NCI-H2107 treated with DMSO at 0.1 percent for 48 hours (cell line): ENCODE results near the gene PLAC9.

Experiments
- DNase-seq: peaks from one replicate; lab custom pipeline; 2025; ENCODE audit not compliant: unreplicated experiment; lab: John Stamatoyannopoulos, UW

The PLAC9 gene

DNA sequence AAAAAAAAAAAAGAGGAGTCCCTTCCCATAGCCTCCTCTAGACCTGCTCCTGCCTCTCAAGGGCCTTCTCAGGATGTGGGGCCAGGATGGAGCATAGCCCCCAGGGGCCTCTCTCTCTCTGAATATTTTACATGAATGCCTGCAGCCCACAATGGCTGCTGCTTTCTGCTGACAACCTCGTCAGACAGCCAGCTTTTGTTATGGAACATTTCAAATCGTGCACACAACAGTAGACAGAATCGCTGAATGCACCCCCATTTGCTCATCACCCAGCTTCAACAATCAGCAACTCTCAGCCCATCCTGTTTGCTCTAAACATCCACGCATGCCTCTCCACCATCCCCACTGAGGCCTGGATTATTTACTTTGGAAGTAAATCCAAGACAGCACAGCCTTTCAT is 5.4 kb downstream of the PLAC9 start:
- no peak for DNase-seq

DNA sequence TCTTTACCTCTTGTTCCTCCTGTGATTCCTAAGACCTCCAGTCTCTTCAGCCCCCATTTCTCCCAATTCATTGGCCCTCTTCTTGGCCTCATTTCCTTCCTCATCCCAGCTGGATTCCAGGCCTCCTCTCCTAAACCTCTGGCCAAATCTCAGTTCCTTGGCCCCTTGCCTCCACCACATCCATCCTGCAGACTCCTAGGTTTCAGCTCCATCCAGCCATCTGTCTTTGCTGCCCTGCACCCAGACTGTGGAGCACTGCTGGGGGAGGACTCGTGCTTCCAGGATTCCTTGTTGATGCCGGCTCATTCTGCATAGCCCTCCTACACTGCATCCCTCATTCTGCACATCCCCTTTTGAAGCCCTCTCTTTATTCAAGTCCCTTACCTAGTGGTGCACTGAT is 6.7 kb downstream of the PLAC9 start:
- DNase-seq = no peak

DNA sequence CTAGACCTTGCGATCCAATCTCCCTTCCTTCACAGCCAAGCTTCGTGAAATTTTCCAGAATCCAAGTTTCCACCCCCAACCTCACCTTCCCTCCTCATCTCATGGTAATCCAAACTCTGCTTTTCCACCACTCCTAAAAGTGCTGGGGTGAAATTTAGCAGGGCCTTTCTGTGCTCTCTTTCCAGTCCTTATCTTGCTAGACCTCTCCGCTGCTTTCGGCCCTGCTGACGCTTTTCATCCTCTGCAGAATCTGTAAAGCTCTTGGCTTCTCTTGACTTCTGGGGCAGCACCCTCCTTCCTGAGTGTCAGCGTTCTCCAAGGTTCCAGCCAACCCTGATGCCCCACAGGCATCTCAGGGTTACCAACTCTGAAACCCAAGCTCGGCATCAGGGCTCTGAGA is 7.7 kb downstream of the PLAC9 start:
- DNase-seq = no peak

DNA sequence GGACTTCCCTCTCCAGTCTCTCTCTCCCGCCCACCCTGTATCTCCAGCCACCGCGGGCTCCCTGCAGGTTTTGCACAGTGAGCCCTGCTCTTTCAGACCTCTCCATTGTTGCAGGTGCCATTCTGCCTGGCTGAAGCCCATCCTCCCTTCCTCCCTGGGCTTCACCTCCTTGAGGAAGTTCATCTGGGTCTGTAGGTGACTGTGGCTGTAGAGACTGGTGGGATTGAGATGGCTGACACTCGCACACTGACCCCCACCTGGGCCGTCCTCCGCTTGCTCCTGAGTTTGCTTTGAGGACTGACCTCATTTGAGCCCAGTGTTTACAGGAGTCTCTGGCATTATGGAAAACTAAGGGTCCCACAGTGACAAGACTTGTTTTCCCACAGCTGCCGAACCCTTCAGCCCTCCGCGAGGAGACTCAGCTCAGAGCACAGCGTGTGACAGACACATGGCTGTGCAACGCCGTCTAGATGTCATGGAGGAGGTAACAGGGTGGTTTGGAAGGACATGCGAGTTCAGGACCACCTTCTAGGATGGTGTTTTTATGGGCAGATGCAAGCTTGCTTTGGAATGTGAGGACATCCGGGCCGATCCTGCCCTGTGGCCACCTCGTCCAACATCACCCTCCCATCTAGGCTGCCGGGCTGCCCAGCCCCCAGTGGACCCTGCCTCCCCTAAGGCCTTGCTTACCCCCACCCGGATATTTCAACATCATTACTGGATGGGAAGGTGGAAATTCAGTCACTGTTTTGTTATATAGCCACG is 9.3 kb downstream of the PLAC9 start:
- no peak for DNase-seq

DNA sequence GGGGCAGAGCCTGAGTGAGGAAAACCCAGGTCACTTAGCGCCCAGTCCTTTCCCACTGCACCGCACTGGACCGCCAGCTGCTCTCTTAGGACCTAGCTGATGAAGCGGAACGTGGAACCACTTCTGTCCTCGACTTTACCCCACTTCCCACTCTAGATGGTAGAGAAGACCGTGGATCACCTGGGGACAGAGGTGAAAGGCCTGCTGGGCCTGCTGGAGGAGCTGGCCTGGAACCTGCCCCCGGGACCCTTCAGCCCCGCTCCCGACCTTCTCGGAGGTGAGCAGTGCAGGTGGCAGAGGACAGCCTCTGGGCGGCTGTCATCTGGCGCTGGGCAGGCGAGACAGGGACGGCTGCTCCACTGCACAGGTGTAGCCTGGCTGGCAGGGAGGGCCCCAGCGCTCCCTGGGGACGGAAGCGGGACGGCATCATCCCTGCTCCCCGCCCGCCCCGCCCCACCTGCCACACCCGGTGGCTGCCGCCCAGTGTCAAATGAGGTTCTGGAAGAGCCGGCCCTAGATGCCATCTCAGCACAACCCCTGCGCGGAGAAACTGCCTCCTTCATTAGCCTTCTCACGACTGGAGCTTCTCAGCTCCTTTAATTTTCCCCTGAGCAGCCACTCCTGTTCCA is 11.7 kb downstream of the PLAC9 start:
- peak; percentile 44 for DNase-seq

DNA sequence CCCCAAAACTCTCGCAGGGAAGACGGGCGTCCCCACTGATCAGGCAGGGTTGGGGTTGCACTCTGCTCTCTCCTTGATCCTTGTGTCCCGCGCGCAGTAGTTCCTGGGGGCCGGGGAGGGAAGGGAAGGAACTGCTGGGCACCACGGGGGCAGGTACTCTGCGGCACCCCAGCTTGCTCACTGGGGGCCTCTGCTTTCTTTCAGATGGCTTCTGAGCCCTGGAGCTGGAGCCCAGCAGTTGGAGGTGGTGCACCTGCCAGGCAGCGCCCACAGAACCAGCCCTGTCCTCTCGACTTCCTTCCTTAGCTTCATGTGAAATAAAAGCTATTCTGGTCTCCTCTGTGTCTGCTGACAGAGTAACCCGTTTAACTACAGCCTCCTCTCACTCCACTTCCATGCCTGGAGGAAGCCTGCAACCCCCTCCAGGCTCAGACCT is 12.2 kb downstream of the PLAC9 start:
- peak; percentile 35 for DNase-seq

DNA sequence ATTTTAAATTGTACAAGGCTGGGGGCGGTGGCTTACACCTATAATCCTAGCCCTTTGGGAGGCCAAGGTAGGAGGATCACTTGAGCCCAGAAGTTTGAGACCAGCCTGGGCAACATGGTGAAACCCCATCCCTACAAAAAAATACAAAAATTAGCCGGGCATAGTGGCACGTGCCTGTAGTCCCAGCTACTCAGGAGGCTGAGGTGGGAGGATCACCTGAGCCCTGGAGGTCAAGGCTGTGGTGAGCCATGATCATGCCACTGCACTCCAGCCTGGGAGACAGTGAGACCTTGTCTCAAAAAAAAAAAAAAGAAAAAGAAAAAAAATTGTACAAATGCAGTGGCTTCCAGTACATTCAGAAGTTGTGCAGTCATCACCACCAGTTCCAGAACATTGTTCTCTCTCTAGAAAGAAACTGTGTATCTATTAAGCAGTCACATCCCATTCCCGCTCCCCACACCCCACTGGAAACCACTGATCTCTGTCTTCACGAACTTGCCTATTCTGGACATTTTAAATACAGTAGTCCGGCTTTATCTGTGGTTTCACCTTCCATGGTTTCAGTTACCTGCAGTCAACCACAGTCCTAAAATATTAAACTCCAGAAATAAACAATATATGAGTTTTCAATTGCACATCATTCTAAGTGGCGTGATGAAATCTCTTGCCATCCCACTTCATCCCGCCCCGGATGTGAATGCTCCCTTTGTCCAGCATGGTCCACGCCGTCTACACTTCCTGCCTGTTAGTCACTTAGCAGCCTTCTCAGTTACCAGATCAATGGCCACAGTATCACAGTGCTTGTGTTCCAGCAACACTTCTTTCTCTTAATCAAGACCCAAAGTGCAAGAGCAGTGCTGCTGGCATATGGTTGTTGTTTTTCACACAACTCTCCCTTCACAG is 13.1 kb downstream of the PLAC9 start:
- peak; percentile 51 for DNase-seq

DNA sequence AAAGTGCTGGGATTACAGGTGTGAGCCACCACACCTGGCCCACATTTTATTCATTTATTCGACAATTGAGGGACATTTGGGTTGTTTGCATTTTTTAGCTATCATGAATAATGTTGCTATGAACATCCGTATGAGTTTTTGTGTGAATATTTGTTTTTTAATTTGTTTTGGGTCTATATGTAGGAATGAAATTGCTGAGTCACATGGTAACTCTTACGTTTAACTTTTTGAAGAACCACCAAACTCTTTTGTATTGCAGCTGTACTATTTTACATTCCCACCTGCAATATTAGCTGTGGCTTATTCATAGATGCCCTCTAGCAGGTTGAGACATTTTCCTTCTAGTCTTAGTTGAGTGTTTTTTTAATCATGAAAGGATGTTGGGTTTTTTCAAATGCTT is 14.4 kb downstream of the PLAC9 start:
- no peak for DNase-seq

DNA sequence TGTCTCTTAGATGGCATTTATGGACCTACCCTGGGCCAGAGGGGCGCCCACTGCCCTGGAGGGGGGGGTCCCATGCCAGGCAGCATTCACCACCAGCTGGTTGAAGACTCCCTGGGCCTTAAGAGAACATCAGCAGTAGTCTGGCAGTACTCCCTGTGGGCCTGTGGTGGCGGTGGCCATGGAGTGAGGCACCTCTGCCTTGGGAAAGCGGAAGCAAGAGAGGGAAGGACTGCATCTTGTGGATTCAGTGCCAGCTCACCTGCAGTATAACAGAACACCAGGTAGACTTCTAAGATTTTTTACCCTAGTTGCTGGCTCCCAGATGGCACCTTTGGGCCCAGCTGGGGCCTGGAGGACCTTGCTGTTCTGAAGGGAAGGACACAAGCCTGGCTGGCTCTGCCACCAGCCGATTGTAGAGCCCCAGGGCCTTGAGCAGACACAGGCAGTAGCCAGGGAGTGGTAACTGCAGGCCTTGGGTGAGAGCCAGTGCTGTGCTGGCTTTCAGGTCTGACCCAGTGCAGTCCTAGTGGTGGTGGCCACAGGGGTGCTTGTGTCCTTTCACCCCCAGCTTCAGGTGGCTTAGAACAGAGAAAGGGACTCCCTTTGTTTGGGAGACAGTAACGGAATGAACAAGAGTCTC is 15.8 kb downstream of the PLAC9 start:
- DNase-seq = no peak

DNA sequence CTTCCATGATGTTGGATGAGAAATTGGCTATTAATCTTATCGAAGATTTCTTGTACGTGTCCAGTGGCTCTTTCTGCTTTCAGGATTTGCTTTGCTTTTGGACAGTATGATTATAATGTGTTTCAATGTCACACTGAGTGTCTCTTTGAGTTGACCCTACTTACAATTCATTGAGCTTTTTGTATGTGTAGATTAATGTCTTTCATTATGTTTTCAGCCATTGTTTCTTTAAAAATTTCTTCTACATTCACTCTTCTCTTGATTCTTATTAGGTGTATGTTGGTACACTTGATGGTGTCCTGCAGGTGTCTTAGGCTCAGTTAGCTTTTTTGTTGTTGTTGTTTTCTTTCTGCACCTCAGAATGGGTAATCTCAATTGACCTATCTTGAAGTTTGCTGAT is 16.6 kb downstream of the PLAC9 start:
- DNase-seq = no peak

DNA sequence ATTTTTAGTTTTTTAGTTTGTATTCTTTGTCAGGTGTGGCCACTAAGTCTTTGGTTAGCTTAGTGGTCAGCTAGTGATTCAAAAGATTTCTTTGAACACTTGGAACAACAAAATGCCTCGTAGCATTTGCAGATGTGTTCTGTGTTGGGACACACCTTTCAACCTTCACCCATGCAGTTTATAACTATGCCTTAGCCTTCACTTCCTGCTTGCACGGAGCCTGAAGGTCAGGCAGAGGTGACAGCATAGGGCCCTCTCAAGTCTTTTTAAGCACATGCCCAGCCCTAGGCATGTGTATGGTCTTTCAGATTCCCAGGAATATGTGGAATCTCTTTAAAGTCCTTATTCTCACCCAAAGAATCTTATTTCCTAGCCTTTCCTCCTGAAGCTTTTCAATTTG is 17.6 kb downstream of the PLAC9 start:
- DNase-seq = no peak

DNA sequence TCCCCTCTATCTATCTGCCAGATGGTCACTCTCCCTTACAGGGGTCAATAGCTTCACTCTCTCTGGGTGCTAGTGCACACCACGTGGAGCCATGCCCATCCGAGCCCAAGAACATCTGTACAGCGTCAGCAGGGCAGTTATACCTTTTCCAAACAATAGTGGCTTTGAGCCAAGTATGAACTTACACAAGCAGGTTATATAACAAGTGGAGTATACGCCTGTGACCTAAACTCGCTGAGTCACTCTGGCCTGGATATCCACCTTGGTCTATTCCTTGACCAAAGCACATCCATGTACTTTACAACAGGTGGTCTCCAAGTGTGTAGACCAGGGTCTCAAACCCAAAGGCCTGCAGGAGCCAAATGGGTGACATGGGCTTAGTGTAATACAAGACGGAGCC is 20.3 kb downstream of the PLAC9 start:
- no peak for DNase-seq

DNA sequence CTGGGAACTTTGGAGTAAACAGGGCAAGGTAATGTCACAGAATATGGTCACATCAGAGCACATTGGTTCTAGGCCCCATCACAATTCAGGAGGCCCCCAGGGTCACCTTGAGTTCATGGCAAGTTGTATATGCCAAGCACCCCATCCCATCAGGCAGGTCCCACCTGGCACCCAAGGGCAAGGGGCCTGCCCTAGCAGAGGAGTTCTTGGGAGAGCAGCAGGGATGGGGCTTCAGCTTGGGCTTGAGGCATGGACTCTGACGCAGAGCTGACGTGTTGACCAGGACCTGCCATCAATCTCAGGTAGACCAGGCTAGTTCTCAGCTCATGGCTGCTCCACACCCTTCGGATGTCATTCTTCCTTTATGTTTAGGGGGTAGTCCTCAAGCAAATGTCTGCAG is 20.9 kb downstream of the PLAC9 start:
- DNase-seq = no peak

DNA sequence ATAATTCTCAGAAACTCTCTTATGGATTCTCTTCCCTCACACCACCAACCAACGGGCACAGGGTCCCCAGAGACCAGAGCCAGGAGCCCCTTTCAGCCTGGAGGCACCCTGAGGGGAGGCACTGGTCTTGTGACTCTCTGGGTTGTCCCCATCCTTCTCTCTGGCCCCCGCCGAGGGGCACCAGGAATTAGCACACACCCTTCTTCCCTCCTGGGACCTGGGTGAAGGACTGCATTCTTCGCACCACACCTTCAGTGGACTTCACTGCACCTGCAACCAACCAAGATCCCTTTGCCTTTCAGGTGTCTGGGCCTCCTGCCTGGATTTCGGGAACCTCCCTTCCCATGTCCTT is 22.1 kb downstream of the PLAC9 start:
- DNase-seq = no peak

DNA sequence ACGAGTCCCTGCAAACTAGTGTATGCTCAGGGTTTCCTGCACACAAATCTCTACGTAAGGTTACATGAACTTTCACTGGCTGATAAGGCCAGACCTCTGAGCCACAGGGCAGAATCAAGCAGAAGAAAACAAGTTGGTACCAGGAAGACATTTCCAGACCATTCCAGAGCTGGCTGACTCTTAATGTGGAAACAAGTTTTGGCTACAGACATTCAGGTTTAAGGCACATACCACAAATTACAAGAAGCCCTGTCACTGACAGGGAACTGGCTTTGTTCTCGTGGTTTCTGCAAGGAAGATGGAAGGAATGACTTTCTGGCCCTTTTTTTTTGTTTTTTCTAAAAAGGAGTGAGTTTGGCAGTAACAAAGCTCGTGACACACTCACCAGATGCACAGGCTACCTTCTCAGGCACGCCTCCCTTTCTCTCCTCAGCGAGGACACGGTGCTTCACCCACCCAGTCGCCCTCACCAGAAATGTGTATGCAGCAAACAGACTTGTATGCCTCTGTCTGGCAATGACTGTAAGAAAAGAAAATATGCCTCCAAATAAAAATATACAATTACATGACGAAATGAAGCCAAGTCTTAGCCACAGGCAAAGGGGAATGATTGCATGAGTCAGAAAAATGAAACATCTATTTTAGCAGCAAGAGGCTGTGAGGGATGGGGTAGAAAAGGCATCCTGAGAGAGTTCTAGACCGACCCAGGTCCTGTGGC is 22.6 kb downstream of the PLAC9 start:
- no peak for DNase-seq

DNA sequence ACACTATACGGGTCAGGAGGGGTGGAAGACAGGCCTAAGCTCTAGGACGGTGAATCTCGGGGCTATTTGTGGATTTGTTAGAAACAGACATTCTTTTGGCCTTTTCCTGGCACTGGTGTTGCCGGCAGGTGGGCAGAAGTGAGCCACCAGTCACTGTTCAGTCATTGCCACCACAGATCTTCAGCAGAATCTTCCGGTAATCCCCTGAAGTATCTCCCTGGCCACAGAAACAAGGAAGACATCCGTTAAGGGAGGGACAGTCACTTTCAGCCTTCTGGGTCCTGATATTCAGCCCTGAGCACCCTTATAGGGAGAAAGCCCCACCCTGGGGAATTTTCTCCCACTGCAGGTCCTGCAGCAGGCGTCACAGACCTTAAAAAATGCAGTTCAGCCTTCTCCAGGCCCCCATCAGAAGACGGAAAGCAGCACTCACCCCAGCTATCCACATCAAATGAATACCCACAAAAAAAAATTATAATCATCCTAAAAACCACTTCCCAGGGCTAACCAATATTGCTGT is 23.2 kb downstream of the PLAC9 start:
- no peak for DNase-seq

DNA sequence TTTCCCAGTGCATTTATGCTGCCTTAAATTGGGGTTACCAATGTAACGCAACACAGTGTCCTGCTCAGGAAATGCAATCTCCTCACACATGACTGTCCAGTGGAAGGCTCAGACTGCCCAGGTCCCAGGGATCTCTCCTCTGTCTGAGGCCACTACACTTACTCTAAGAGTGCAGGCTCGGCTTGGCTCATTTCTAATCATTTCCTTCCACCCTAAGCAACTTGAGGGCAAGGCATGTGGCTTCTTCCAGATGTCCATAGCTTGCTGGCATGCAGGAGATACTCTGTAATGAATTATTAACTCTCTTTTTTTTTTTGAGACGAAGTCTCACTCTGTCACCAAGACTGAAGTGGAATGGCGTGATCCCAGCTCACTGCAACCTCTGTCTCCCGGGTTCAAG is 23.7 kb downstream of the PLAC9 start:
- DNase-seq = no peak

DNA sequence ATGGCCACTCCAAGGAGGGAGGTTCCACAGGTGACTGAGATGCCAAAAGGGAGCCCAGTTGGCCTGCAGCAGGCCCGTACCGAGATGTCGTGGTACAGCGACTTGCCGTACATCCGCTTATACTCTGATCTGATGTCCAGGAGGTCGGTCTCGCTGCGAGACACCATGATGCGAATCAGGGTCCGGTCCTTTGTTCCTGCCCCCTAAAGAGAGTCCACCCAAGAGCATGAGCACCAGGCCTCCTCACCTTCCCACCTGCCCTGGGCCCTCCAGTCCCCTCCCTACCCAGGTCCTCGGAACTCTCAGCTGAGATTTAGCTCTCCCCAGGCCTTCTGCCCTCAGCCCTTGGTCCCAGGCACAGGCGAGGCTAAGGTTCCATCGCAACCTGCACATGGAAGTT is 25.0 kb downstream of the PLAC9 start:
- no peak for DNase-seq

DNA sequence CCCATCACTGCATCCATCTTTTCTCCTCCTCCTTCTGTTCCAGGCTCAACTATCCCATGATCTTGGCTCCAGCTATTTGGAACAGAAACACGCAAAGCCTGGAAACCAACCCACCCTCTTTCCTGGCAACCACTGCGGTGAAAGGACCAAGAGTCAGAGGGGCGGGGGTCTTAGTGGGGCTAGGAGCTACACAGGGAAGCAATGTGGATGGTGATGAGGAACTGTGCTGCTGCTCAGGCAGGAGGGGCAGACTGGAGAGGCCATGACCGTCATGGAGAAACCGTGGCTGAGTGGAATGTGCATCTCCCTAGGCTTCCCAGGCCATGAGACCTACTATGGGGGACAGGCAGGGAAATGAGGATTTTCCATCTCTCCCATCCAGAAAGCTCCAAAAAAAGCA is 25.6 kb downstream of the PLAC9 start:
- DNase-seq = no peak

DNA sequence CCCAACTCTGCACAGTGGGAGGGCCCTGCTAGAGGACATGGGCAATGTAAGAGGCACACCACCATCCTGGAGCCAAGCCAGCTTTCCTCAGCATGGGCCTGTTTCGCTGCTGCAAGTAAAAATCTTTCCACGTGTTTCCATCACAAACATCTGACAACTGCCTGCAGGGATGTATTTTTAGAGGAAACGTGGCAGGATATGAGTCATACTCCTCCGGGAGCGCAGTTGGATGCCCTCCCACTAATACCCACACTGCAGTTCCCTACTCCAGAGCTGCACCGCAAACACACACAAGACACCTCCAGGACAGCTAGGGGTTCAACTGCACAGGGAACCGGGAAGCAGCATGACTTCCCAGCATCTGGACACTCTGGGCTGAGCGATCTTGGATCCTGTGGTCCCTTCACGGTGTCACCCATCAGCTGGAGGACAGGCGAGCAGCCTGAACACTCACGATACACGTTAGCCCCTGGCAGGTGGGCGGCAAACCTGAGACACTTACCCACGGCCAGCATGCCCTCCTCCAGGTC is 26.1 kb downstream of the PLAC9 start:
- DNase-seq = peak; percentile 43
